Esophagus muscularis mucosa (tissue), 4 donors: ENCODE results near the gene STT3A. TPM values are rescaled to one million over a fixed set of nuclear protein-coding genes. Genes with fewer than 3 reads are reported as not detected.

ENCODE experiments used
- DNase-seq: peaks from one replicate; pipeline ENCODE4 v3.0.0-alpha.2; 2017; ENCODE audit errors: extremely low spot score
- H3K27ac ChIP-seq, 4 donors: fragments of 200-600 bp; sonication (generic); replicated peaks in 1 of 4; 1 replicate in 3 of 4; 2 replicates in 1 of 4; pipeline ENCODE4 v1.5.1; 2016 to 2019; ENCODE audit warnings: mild to moderate bottlenecking in 1 of 4
- H3K27me3 ChIP-seq, 4 donors: fragments of 200-600 bp; sonication (generic); one replicate each; pipeline versions ENCODE4 v1.5.1 to v1.6.0; 2016 to 2019
- H3K36me3 ChIP-seq, 4 donors: fragments of 200-600 bp; sonication (generic); one replicate each; pipeline ENCODE4 v1.5.1; 2016 to 2019
- H3K4me1 ChIP-seq, 4 donors: fragments of 200-600 bp; sonication (generic); one replicate each; pipeline ENCODE4 v1.5.1; 2016 to 2019
- H3K4me3 ChIP-seq, 4 donors: fragments of 200-600 bp; sonication (generic); 1 replicate in 2 of 4; 2 replicates in 2 of 4; pipeline ENCODE4 v1.5.1; 2016 to 2019; ENCODE audit warnings: mild to moderate bottlenecking in 4 of 4, moderate library complexity in 1 of 4
- H3K9me3 ChIP-seq, 4 donors: fragments of 200-600 bp; sonication (generic); 1 replicate in 3 of 4; 2 replicates in 1 of 4; pipeline ENCODE4 v1.5.1; 2016 to 2019
- CTCF ChIP-seq, 3 experiments: fragments of 200-600 bp in 2 of 3; fragments of 450-650 bp in 1 of 3; sonication (generic) in 2 of 3; IDR thresholded peaks; one replicate each; pipeline ENCODE4 v1.5.1; 2017 to 2019; ENCODE audit warnings: antibody characterized with exemption in 3 of 3, mild to moderate bottlenecking in 2 of 3, moderate library complexity in 1 of 3
- EP300 ChIP-seq: sonication (generic); formaldehyde crosslinking; IDR thresholded peaks from one replicate; pipeline ENCODE4 v1.6.1; 2017; ENCODE audit warnings: antibody characterized with exemption
- POLR2A ChIP-seq: fragments of 450-650 bp; IDR thresholded peaks from one replicate; pipeline ENCODE4 v1.6.1; 2017; ENCODE audit warnings: antibody characterized with exemption, moderate library complexity, mild to moderate bottlenecking, low read depth
- POLR2AphosphoS5 ChIP-seq, 2 donors: sonication (generic); formaldehyde crosslinking; IDR thresholded peaks; one replicate each; pipeline ENCODE4 v1.6.1; 2017; ENCODE audit warnings: antibody characterized with exemption in 2 of 2
- WGBS: methylation state at CpG from one replicate; pipeline ENCODE4 v1.1.5; 2018; 5-methylcytosine and 5-hydroxymethylcytosine counted together
- intact Hi-C: fragments of 100-400 bp; cut with DNase I; formaldehyde crosslinking; loops from one replicate; pipeline ENCODE4 v1.15.1; 2023
- total RNA-seq, 4 donors: library from RNA; depleted of rRNA; stranded (reverse); fragments of >200 nt; gene quantifications; one replicate each; pipeline versions ENCODE4 v1.1.0 to v1.2.1, GENCODE V29; 2016

Gene STT3A
- total RNA-seq, result 10 to 100 TPM; 31.6 to 65.4 (median 52.8) TPM

GRCh38 chr11:125592305-125593113, at the start of gene STT3A:
Gene STT3A (plus strand): TSS chr11:125592852. CDS start chr11:125595916, 3,064 bp downstream.
- DNase-seq, result peak; percentile 100
- no peak for TF ChIP-seq CTCF (IDR thresholded peaks at IDR 0.05)
- peak; percentile 26 for TF ChIP-seq POLR2A
- no peak for TF ChIP-seq EP300
- peak; percentile 98 to 99 for TF ChIP-seq POLR2AphosphoS5 (IDR thresholded peaks at IDR 0.05)
- Histone ChIP-seq H3K4me1 (peaks cover 13 to 46% (median 32%) of the 10 kb centered on the region in 4 donors), H3K27me3 (no peaks in the 10 kb centered on the region), H3K27ac (peak within 1 kb of the TSS; percentile 95 to 99 (median 98)), H3K4me3 (peak within 1 kb of the TSS; percentile 79 to 92 (median 86)), H3K9me3 (no peaks in the 10 kb centered on the region), H3K36me3 (peaks cover 1 to 12% (median 8%) of the 10 kb centered on the region in 4 donors)
- intact Hi-C loops, result no loop called here
- WGBS, result under 1% methylated on average over 36 of the region's 55 CpGs

- H3K4me3 ChIP-seq, result no peak overlapping the region
- 82% methylated on average over 1 of the region's 1 CpG for WGBS
- no peak for TF ChIP-seq POLR2A
- no peak for DNase-seq
- H3K27me3 ChIP-seq, result no peaks in the 10 kb centered on the region
- H3K4me1 ChIP-seq, result no peaks in the 10 kb centered on the region
- no peak overlapping the region for H3K27ac ChIP-seq
- H3K36me3 ChIP-seq, result no peaks in the 10 kb centered on the region
- intact Hi-C loops, result no loop called here
- H3K9me3 ChIP-seq, result peaks cover 0 to 19% (median 11%) of the 10 kb centered on the region in 4 donors
Observed at GRCh38 chr11:125550780-125551179, 41.9 kb upstream of the STT3A start.

GRCh38 chr11:125551835-125552342, 40.8 kb upstream of the STT3A start:
- no peak overlapping the region for H3K27ac ChIP-seq
- no peak overlapping the region for H3K4me3 ChIP-seq
- intact Hi-C loops, result no loop called here
- no peak for DNase-seq
- H3K36me3 ChIP-seq, result no peaks in the 10 kb centered on the region
- TF ChIP-seq POLR2AphosphoS5 (IDR thresholded peaks at IDR 0.05), result no peak
- no peak for TF ChIP-seq POLR2A
- H3K27me3 ChIP-seq, result no peaks in the 10 kb centered on the region
- no peaks in the 10 kb centered on the region for H3K4me1 ChIP-seq
- H3K9me3 ChIP-seq, result peaks cover 0 to 19% (median 11%) of the 10 kb centered on the region in 4 donors
- WGBS, result 33% methylated on average over 1 of the region's 1 CpG

- no peak for TF ChIP-seq EP300
- no peaks in the 10 kb centered on the region for H3K36me3 ChIP-seq
- H3K4me3 ChIP-seq, result no peak overlapping the region
- 93% methylated on average over 2 of the region's 2 CpGs for WGBS
- no peak for DNase-seq
- intact Hi-C loops, result no loop called here
- no peaks in the 10 kb centered on the region for H3K4me1 ChIP-seq
- H3K27ac ChIP-seq, result no peak overlapping the region
- H3K27me3 ChIP-seq, result no peaks in the 10 kb centered on the region
- H3K9me3 ChIP-seq, result peaks cover 0 to 19% (median 11%) of the 10 kb centered on the region in 4 donors
Observed at GRCh38 chr11:125552927-125553326, 39.7 kb upstream of the STT3A start.

- 86% methylated on average over 1 of the region's 1 CpG for WGBS
Observed at GRCh38 chr11:125553357-125553756, 39.3 kb upstream of the STT3A start.

More at GRCh38 chr11:125553357-125553756, 39.3 kb upstream of the STT3A start:
- no peak for TF ChIP-seq CTCF (IDR thresholded peaks at IDR 0.05)
- no peak for TF ChIP-seq EP300
- TF ChIP-seq POLR2A, result no peak
- TF ChIP-seq POLR2AphosphoS5 (IDR thresholded peaks at IDR 0.05), result no peak
- H3K9me3 ChIP-seq, result peaks cover 0 to 19% (median 11%) of the 10 kb centered on the region in 4 donors
- no peak overlapping the region for H3K27ac ChIP-seq
- H3K36me3 ChIP-seq, result no peaks in the 10 kb centered on the region
- no peak overlapping the region for H3K4me3 ChIP-seq
- H3K4me1 ChIP-seq, result no peaks in the 10 kb centered on the region
- intact Hi-C loops, result no loop called here
- DNase-seq, result no peak
- H3K27me3 ChIP-seq, result no peaks in the 10 kb centered on the region
